ENCODE data around the gene SLC38A10.
A peak's percentile ranks its signal among the peaks of the same experiment; 100 is the strongest.

Gene SLC38A10

GRCh38 chr17:81219476-81220180 is 75.5 kb downstream of the SLC38A10 start:
- Mint-ChIP-seq H3K27me3 (no peaks in the 10 kb centered on the region), H3K4me3 (no peak overlapping the region), H3K36me3 (peaks cover 17 to 19% of the 10 kb centered on the region in 2 donors), H3K4me1 (peaks cover 13 to 23% of the 10 kb centered on the region in 2 donors), H3K27ac (peak overlapping the region; percentile 25), H3K9me3 (no peaks in the 10 kb centered on the region)
- DNase-seq (no peak), ATAC-seq (replicated peaks) (no peak)

GRCh38 chr17:81218991-81219390 is 76.1 kb downstream of the SLC38A10 start:
- no peaks in the 10 kb centered on the region for H3K9me3 Mint-ChIP-seq
- H3K4me3 Mint-ChIP-seq: no peak overlapping the region
- peaks cover 17 to 19% of the 10 kb centered on the region in 2 donors for H3K36me3 Mint-ChIP-seq
- DNase-seq (no peak), ATAC-seq (replicated peaks) (no peak)
- H3K4me1 Mint-ChIP-seq: peaks cover 13 to 21% of the 10 kb centered on the region in 2 donors
- H3K27ac Mint-ChIP-seq: peak overlapping the region; percentile 25
- no peaks in the 10 kb centered on the region for H3K27me3 Mint-ChIP-seq

DNA sequence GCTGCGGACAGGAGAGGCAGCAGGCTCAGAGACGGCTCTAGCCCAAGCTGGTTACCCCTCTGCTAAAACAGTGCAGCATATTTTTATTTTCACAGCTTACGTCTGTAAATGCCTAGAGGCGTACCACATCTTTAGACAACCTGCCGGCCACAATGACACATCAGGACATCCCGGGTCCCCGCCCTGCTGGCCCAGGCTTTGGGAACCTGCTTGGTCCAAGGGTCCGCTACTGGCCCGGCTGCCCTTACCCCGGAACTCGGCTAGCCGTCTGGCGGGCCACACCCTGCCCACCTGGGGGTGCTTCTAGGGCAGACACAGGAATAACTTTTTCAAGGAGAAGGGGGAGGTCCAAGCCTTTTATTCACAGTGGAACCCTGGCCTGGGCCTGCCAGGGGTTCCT is 76.6 kb downstream of the SLC38A10 start:
- no peaks in the 10 kb centered on the region for H3K27me3 Mint-ChIP-seq
- peaks cover 11 to 16% of the 10 kb centered on the region in 2 donors for H3K4me1 Mint-ChIP-seq
- no peak for DNase-seq
- no peak overlapping the region for H3K4me3 Mint-ChIP-seq
- peaks cover 17 to 21% of the 10 kb centered on the region in 2 donors for H3K36me3 Mint-ChIP-seq
- H3K9me3 Mint-ChIP-seq: no peaks in the 10 kb centered on the region
- no peak overlapping the region for H3K27ac Mint-ChIP-seq
- no peak for ATAC-seq (replicated peaks)

DNA sequence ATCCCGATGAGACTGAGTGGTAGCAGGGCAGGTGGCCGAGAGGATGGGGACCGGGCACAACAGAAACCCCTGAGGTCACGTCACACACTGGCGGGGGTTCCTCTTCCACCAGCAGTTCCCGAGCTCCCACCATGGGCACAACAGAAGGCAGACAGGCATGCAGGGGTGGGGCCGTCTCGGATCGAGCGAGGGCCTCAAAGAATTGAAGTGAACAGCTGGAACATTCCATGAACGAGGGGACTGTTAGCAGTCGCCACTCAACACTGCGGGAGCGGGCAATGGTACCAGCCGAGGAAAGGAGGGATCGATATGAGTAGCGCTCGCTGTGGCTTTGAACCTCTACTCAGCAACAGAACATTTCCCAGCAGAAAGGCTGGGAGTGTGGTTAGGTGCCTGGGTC is 77.6 kb downstream of the SLC38A10 start:
- H3K9me3 Mint-ChIP-seq: no peaks in the 10 kb centered on the region
- no peaks in the 10 kb centered on the region for H3K27me3 Mint-ChIP-seq
- H3K36me3 Mint-ChIP-seq: peaks cover 17 to 21% of the 10 kb centered on the region in 2 donors
- no peak overlapping the region for H3K27ac Mint-ChIP-seq
- no peak for ATAC-seq (replicated peaks)
- peaks cover 15 to 18% of the 10 kb centered on the region in 2 donors for H3K4me1 Mint-ChIP-seq
- DNase-seq: no peak
- H3K4me3 Mint-ChIP-seq: no peak overlapping the region

DNA sequence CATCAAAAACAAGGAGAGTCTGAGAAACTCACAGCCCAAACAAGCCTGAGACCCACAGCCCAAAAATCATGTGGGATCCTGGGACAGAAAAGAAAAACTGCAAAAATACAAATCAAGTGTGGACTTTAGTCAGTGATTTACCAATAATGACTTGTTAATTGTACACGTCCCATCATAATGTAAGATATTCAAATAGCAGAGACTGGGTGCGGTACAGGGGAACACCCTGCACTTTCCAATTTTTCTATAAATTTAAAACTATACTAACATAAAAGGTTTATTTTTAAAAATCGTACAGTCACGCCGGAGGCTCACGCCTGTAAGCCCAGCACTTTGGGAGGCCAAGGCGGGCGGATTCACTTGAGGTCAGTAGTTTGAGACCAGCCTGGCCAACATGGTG is 81.1 kb downstream of the SLC38A10 start:
- Mint-ChIP-seq H3K27me3 (no peaks in the 10 kb centered on the region), H3K4me1 (peaks cover 14 to 25% of the 10 kb centered on the region in 2 donors), H3K9me3 (no peaks in the 10 kb centered on the region), H3K27ac (no peak overlapping the region), H3K4me3 (no peak overlapping the region), H3K36me3 (peaks cover 14 to 17% of the 10 kb centered on the region in 2 donors)
- DNase-seq (no peak), ATAC-seq (replicated peaks) (no peak)

GRCh38 chr17:81212365-81212764 is 82.7 kb downstream of the SLC38A10 start:
- no peaks in the 10 kb centered on the region for H3K9me3 Mint-ChIP-seq
- no peaks in the 10 kb centered on the region for H3K27me3 Mint-ChIP-seq
- H3K4me3 Mint-ChIP-seq: no peak overlapping the region
- H3K36me3 Mint-ChIP-seq: peaks cover 15 to 20% of the 10 kb centered on the region in 2 donors
- peaks cover 20 to 34% of the 10 kb centered on the region in 2 donors for H3K4me1 Mint-ChIP-seq
- no peak for DNase-seq
- ATAC-seq (replicated peaks): peak; percentile 59 to 62
- no peak overlapping the region for H3K27ac Mint-ChIP-seq

- H3K4me3 Mint-ChIP-seq: peak overlapping the region in 1 of 2 donors; percentile 47
- peaks cover 13 to 17% of the 10 kb centered on the region in 2 donors for H3K36me3 Mint-ChIP-seq
- ATAC-seq (replicated peaks) (peak; percentile 55 to 60), DNase-seq (no peak)
- peak overlapping the region; percentile 57 for H3K27ac Mint-ChIP-seq
- no peaks in the 10 kb centered on the region for H3K27me3 Mint-ChIP-seq
- H3K4me1 Mint-ChIP-seq: peaks cover 20 to 36% of the 10 kb centered on the region in 2 donors
- no peaks in the 10 kb centered on the region for H3K9me3 Mint-ChIP-seq
These were observed 84.2 kb downstream of the SLC38A10 start for GRCh38 chr17:81210868-81211267.

- DNase-seq (no peak), ATAC-seq (replicated peaks) (no peak)
- no peaks in the 10 kb centered on the region for H3K27me3 Mint-ChIP-seq
- H3K27ac Mint-ChIP-seq: no peak overlapping the region
- H3K4me1 Mint-ChIP-seq: peaks cover 20 to 36% of the 10 kb centered on the region in 2 donors
- H3K4me3 Mint-ChIP-seq: peak overlapping the region in 1 of 2 donors; percentile 47
- peaks cover 13 to 17% of the 10 kb centered on the region in 2 donors for H3K36me3 Mint-ChIP-seq
- no peaks in the 10 kb centered on the region for H3K9me3 Mint-ChIP-seq
These were observed 84.6 kb downstream of the SLC38A10 start for GRCh38 chr17:81210466-81210865.

DNA sequence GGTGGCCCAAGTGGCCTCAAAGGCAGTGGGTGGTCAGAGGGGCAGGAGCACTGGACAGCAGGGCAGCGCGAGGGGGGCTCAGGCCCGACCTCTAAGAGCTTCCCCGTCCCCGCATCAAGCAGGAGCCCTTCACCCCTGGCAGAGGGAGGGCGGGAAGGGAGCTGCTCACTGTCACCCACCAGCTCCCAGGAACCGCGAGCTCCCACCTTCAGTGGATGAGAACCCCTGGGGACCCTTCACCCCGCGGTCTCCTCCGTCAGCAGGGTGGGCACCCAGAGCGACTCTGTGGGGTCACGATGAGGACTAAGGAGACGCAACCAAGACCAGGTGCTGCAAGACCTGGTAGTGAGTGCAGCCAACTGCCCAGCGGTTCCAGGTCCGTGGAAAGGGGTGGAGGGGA is 86.0 kb downstream of the SLC38A10 start:
- Mint-ChIP-seq H3K4me3 (no peak overlapping the region), H3K36me3 (peaks cover 16 to 21% of the 10 kb centered on the region in 2 donors), H3K4me1 (peaks cover 20 to 36% of the 10 kb centered on the region in 2 donors), H3K27ac (no peak overlapping the region), H3K9me3 (no peaks in the 10 kb centered on the region), H3K27me3 (no peaks in the 10 kb centered on the region)
- ATAC-seq (replicated peaks) (no peak), DNase-seq (no peak)

DNA sequence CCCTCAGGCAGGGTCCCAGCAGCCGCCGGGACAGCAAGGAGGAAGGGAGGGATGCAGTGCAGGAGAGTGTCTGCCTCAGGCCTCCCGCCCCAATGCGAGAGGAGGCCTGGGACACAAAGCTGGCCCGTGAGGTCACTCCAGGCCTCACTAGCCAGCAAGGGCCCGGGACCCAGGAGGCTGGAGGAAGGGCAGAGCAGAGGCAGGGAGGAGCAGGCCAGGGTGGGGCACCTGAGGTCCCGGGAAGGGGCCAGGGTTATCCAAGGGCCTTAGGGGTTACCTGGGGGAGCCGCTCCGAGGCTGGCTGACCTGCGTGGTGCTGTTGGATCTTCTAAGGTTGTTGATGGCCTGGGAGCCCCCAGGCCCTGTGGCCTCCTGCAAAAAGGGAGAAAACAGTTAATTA is 86.5 kb downstream of the SLC38A10 start:
- Mint-ChIP-seq H3K27ac (no peak overlapping the region), H3K36me3 (peaks cover 20 to 24% of the 10 kb centered on the region in 2 donors), H3K4me1 (peaks cover 19 to 36% of the 10 kb centered on the region in 2 donors), H3K9me3 (no peaks in the 10 kb centered on the region), H3K27me3 (no peaks in the 10 kb centered on the region), H3K4me3 (no peak overlapping the region)
- ATAC-seq (replicated peaks) (no peak), DNase-seq (no peak)

DNA sequence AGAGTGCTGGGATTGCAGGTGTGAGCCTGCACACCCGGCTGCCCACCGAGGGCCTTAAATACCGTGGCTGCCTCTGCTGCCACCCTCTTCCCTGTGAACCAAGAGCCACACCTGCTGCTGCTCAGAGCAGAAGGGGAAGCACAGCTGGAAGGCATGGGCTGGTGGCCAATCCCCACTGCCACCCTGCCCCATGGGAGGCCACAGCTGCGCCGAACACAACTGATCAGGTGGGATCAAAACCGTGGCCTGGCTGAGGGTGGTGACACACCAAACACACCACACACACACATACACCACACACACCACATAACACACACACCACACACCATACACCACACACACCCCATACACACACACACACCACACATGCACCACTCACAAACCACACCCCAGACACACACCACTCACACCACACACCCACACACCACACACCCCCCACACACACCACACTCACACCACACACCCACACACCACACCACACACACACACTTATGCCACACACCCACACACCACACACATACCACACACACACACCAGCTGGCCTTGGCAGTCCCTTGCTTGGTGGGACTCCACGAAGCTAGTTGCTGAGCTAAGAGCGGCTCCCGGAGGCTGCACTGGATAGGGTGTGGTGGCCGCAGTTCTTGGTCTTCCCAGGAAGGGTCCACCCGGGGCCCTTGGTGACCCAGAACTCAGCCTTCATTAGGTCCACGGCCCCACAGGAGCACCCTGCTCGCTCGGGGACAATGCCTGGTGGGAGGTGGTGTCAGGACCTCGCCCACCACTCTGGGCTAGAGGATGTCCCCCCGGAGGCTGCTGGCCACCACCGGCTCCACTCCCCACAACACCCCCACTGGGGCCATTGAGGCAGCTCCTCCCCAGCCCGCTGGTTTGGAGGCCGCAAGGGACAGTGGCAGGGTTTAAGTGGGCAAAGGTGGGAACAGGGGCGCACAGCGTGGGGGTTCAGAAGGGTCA is 87.2 kb downstream of the SLC38A10 start:
- DNase-seq (no peak), ATAC-seq (replicated peaks) (peak; percentile 79 to 84)
- Mint-ChIP-seq H3K27me3 (no peaks in the 10 kb centered on the region), H3K27ac (peak overlapping the region; percentile 37), H3K36me3 (peaks cover 26 to 32% of the 10 kb centered on the region in 2 donors), H3K4me3 (peak overlapping the region in 1 of 2 donors; percentile 46), H3K4me1 (peaks cover 17 to 34% of the 10 kb centered on the region in 2 donors), H3K9me3 (no peaks in the 10 kb centered on the region)

DNA sequence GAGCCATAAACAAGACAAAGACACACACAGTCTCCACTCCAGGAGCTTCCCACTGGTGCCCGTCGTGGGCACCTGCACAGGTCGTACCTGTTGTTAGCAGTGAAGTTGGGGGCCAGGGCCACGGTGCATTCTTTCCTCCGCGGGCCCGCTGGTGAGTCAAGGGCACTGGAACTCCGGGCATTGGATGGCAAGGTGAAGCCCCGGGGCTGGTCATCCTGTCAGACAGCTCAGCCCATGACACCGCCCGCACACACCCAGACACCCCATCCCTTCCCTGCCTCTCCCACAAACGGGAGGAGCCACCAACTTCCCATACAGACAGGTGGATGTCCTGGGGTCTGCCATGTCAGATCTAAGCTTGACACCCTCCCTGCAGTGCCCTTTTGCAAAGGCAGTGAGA is 88.5 kb downstream of the SLC38A10 start:
- H3K4me3 Mint-ChIP-seq: no peak overlapping the region
- no peak overlapping the region for H3K27ac Mint-ChIP-seq
- H3K9me3 Mint-ChIP-seq: no peaks in the 10 kb centered on the region
- H3K27me3 Mint-ChIP-seq: no peaks in the 10 kb centered on the region
- ATAC-seq (replicated peaks): no peak
- peaks cover 13 to 26% of the 10 kb centered on the region in 2 donors for H3K4me1 Mint-ChIP-seq
- peaks cover 33 to 39% of the 10 kb centered on the region in 2 donors for H3K36me3 Mint-ChIP-seq
- no peak for DNase-seq

DNA sequence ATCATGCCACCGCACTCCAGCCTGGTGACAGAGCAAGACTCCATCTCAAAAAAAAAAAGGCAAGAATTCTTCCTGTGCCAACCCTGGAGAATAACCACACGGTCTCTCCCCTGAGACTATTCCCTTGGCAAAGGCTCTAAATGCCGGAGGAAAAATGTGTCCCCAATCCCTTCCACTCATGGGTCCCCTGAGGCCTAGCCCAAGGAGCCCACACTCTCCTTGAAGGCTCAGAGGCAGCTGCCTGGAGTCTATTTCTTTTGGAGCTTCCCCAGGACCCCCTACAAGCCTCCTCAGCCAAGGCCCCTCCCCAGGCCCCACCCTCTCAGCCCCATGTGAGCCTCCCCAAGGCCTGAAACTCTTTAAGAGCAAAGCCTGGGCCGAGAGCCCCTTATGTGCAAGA is 88.9 kb downstream of the SLC38A10 start:
- no peaks in the 10 kb centered on the region for H3K27me3 Mint-ChIP-seq
- no peak overlapping the region for H3K4me3 Mint-ChIP-seq
- no peaks in the 10 kb centered on the region for H3K9me3 Mint-ChIP-seq
- H3K27ac Mint-ChIP-seq: no peak overlapping the region
- ATAC-seq (replicated peaks) (no peak), DNase-seq (no peak)
- peaks cover 11 to 22% of the 10 kb centered on the region in 2 donors for H3K4me1 Mint-ChIP-seq
- H3K36me3 Mint-ChIP-seq: peaks cover 33 to 38% of the 10 kb centered on the region in 2 donors

- H3K9me3 Mint-ChIP-seq: no peaks in the 10 kb centered on the region
- ATAC-seq (replicated peaks): no peak
- peaks cover 33 to 35% of the 10 kb centered on the region in 2 donors for H3K36me3 Mint-ChIP-seq
- H3K4me1 Mint-ChIP-seq: peaks cover 8 to 11% of the 10 kb centered on the region in 2 donors
- no peak overlapping the region for H3K27ac Mint-ChIP-seq
- H3K27me3 Mint-ChIP-seq: no peaks in the 10 kb centered on the region
- DNase-seq: no peak
- no peak overlapping the region for H3K4me3 Mint-ChIP-seq
These were observed 90.5 kb downstream of the SLC38A10 start for GRCh38 chr17:81204578-81204977.

Data from stimulated activated naive B cell treated with anti-CD40 and anti-IgM and Interleukin-4, amounts not matched to agents 10 μg/mL and 1 μg/mL and 100 μg/mL, for 72 hours (primary cell).